ENCODE data around the gene LEO1.

DNA sequence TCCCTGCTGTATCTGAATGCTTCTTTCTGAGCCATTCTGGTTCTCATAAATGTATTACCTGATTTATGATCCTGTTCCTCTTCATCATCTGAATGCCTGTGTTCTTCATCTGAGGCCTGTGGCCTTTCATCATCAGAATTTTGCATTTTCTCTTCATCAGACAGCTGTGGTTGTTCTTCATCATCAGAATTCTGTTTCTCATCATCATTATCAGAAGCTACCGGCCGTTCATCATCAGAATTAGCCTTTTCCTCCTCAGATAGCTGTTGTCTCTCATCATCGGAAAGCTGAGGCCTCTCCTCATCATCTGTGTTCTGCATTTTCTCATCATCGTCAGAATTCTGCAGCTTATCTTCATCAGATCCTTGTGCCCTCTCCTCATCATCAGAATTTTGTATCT is 5.9 kb downstream of the LEO1 start:
- TF ChIP-seq FOXM1 (IDR thresholded peaks at IDR 0.05; ENCODE audit: low read depth, low read length), result no peak
- no peak for TF ChIP-seq TARDBP (IDR thresholded peaks at IDR 0.05; ENCODE audit: borderline replicate concordance)
- no peak for TF ChIP-seq GATAD2B (conservative IDR thresholded peaks at IDR 0.05; ENCODE audit: low read depth)
- no peak for TF ChIP-seq SPI1 (IDR thresholded peaks at IDR 0.05; ENCODE audit: borderline replicate concordance, insufficient read depth, low read depth, low read length)
- TF ChIP-seq, protein P1, sequence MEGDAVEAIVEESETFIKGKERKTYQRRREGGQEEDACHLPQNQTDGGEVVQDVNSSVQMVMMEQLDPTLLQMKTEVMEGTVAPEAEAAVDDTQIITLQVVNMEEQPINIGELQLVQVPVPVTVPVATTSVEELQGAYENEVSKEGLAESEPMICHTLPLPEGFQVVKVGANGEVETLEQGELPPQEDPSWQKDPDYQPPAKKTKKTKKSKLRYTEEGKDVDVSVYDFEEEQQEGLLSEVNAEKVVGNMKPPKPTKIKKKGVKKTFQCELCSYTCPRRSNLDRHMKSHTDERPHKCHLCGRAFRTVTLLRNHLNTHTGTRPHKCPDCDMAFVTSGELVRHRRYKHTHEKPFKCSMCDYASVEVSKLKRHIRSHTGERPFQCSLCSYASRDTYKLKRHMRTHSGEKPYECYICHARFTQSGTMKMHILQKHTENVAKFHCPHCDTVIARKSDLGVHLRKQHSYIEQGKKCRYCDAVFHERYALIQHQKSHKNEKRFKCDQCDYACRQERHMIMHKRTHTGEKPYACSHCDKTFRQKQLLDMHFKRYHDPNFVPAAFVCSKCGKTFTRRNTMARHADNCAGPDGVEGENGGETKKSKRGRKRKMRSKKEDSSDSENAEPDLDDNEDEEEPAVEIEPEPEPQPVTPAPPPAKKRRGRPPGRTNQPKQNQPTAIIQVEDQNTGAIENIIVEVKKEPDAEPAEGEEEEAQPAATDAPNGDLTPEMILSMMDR (IDR thresholded peaks at IDR 0.05 in 2 of 3, conservative IDR thresholded peaks at IDR 0.05 in 1 of 3; ENCODE audit: control insufficient read depth in 2 of 3, extremely low read depth in 1 of 3, insufficient read depth in 1 of 3, low read depth in 3 of 3, low read length in 3 of 3), result no peak
- TF ChIP-seq, protein P2, sequence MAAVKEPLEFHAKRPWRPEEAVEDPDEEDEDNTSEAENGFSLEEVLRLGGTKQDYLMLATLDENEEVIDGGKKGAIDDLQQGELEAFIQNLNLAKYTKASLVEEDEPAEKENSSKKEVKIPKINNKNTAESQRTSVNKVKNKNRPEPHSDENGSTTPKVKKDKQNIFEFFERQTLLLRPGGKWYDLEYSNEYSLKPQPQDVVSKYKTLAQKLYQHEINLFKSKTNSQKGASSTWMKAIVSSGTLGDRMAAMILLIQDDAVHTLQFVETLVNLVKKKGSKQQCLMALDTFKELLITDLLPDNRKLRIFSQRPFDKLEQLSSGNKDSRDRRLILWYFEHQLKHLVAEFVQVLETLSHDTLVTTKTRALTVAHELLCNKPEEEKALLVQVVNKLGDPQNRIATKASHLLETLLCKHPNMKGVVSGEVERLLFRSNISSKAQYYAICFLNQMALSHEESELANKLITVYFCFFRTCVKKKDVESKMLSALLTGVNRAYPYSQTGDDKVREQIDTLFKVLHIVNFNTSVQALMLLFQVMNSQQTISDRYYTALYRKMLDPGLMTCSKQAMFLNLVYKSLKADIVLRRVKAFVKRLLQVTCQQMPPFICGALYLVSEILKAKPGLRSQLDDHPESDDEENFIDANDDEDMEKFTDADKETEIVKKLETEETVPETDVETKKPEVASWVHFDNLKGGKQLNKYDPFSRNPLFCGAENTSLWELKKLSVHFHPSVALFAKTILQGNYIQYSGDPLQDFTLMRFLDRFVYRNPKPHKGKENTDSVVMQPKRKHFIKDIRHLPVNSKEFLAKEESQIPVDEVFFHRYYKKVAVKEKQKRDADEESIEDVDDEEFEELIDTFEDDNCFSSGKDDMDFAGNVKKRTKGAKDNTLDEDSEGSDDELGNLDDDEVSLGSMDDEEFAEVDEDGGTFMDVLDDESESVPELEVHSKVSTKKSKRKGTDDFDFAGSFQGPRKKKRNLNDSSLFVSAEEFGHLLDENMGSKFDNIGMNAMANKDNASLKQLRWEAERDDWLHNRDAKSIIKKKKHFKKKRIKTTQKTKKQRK (IDR thresholded peaks at IDR 0.05; ENCODE audit: low read depth, low read length), result no peak
- TF ChIP-seq PML (IDR thresholded peaks at IDR 0.05; ENCODE audit: low read length), result no peak
- TF ChIP-seq RAD51 (IDR thresholded peaks at IDR 0.05), result no peak
- TF ChIP-seq, protein P3, sequence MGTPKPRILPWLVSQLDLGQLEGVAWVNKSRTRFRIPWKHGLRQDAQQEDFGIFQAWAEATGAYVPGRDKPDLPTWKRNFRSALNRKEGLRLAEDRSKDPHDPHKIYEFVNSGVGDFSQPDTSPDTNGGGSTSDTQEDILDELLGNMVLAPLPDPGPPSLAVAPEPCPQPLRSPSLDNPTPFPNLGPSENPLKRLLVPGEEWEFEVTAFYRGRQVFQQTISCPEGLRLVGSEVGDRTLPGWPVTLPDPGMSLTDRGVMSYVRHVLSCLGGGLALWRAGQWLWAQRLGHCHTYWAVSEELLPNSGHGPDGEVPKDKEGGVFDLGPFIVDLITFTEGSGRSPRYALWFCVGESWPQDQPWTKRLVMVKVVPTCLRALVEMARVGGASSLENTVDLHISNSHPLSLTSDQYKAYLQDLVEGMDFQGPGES (IDR thresholded peaks at IDR 0.05), result no peak
- TF ChIP-seq SRF (IDR thresholded peaks at IDR 0.05; ENCODE audit: low read depth in 2 of 2, low read length in 2 of 2), result no peak
